ENCODE measurements around the gene LMO3. TPM values are rescaled to one million over a fixed set of nuclear protein-coding genes. Genes with fewer than 3 reads are reported as not detected.
"Not testable (repeated sequence)": the region's sequence is repeated elsewhere in the genome, so short reads cannot be mapped to it uniquely, and the experiment has no call there.

LMO3 gene
- polyA plus RNA-seq, 1 donor = 0.95 TPM

DNA sequence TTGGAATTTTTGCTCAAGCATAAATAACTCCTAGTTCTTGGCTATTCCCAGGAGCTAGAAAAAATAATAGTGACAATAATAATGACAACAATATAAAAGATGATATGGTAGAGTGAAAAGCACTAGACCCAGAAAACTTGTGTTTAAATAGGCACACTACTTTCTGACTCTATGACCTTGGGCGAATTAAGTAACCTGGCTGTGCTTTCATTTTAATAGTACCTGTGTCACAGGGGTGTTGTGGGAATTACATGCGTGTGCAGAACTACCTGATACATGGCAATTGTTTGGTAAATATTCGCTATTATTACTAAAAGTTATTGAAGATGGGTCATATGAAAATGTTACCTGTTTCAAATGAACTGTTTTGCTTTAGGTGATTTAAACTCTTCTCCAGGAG, 60.1 kb downstream of the LMO3 start:
- no peak for DNase-seq (ENCODE audit: low read depth)

DNA sequence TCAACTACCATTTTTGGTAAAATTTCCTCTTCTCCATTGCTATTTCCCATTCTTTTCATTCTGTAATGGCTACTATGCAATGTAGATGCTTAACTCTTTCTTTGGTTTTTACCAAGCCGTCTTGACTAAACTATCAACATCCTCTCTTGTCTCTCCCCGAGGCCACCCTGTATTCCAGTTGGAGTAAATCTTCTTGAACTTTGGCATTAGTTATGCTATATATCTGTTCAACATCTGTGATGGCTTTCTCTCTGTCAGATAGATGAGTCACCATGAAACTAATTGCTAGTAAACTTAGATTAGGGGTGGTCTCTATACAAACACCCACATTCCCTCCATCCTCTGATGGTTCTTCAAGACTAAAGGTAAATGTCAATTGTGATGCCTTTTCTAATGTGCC, 63.4 kb downstream of the LMO3 start:
- no peak for DNase-seq (ENCODE audit: low read depth)

DNA sequence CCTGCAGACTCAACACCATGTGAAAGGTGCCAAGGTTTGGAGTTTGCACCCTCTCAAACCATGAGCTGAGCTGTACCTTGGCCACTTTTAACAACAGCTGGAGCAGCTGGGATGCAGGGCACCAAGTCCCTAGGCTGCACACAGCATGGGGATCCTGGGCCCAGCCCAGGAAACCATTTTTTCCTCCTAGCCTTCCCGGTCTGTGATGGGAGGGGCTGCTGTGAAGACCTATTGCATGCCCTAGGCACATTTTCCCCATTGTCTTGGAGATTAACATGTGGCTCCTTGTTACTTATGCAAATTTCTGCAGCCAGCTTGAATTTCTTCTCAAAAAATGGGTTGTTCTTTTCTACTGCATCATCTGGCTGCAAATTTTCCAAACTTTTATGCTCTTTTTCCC, 68.3 kb downstream of the LMO3 start:
- DNase-seq (ENCODE audit: low read depth) = not testable (repeated sequence)

DNA sequence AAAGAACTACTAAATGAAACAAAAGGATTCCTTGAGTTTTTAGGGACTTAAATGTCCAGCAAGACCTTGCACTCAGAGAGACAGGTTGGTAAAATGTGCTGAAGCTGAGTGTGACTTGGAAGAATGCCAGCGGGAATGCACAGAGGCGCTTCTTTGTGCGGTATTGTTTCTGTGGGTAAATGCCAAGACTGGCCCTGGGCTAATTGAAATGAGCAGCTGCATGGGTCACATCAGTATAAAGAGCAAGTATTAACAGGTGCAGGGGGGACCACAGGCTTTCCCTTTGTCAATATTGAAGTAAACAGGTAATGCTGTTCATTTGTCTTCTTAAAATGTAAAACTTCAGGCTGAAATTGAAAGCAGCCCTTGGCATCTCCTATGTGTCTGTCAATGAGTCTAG, 74.3 kb downstream of the LMO3 start:
- peak; percentile 5 for DNase-seq (ENCODE audit: low read depth)

DNA sequence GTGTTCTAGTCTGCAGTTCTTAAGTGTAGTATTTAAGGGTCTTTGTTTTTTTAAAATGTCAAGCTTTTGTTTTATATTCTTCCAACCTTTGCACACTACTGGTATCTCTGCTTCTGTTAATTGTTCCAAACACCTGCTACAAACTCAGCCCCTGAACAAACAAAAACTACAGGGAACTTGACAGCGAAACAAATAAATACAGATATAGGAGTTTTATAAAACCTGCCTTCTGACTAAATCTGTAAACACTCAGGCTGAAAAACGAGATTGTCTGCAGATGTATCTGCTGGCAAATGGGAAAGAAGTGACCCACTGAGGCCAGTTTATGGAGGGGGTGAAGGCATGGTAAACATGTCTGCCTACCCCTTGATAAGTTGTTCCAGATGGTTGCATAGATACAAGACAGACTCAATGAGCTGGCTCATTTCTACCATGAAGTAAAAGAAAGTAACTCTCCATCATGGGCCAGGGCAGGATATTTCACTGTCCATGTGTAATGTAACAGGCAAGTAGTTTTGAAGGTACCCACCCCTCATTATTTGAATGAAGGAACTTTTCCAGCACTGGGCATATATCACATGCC, 75.6 kb downstream of the LMO3 start:
- no peak for DNase-seq (ENCODE audit: low read depth)

DNA sequence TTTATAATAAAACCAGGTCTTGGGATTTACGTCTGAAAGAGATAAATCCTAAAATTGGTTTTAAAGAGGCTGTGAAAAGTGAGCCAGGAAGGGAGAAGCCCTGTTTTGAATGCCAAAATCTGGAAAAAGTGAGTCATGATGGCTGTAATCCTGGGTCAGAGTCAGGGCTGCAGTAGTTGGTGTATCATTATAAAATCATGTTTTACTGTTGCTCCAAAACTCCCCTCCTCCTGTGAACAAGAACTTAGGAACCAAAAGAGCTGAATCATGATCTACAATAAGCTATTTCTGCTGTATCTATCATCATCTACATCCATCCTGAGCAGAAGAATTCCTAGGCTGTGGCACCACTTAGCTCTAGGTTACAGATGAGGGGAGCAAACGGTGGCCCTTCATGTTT, 79.3 kb downstream of the LMO3 start:
- DNase-seq (ENCODE audit: low read depth) = peak; percentile 5

DNA sequence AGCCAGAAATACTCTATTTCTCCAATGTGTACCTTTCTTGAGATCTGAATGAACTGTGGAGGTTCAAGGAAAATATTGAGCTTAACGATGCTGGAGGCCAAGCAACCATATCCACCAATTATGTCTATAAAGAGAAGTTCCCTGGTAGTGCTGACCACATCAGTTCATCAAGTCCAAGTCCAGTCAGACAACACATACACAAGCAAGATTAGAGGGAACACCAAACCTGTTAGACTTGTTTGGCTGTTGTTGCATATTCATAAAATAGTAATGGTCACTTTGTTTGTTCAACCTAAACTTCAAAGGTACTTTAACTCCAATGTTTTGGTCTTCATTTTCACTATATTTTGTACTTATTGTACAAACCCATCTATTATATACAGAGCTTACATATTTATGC, 81.6 kb downstream of the LMO3 start:
- no peak for DNase-seq (ENCODE audit: low read depth)

DNA sequence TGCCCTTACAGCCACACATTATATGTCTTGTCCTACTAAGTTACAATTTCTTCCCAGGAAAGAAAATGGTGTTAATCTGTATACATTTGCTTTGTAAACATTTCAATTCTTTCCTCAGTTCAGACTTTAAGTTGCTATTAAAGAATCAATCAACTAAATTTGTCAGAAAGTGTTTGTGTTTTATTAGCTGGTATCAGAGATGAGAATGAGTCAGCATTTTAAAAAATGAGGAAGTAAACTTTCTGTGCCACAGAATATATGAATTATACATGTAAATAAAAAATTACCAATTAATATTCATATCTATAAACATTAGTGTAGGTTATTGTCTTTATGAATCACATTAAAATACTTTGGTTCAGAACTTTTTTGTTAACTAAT, 82.0 kb downstream of the LMO3 start:
- DNase-seq (ENCODE audit: low read depth) = no peak

DNA sequence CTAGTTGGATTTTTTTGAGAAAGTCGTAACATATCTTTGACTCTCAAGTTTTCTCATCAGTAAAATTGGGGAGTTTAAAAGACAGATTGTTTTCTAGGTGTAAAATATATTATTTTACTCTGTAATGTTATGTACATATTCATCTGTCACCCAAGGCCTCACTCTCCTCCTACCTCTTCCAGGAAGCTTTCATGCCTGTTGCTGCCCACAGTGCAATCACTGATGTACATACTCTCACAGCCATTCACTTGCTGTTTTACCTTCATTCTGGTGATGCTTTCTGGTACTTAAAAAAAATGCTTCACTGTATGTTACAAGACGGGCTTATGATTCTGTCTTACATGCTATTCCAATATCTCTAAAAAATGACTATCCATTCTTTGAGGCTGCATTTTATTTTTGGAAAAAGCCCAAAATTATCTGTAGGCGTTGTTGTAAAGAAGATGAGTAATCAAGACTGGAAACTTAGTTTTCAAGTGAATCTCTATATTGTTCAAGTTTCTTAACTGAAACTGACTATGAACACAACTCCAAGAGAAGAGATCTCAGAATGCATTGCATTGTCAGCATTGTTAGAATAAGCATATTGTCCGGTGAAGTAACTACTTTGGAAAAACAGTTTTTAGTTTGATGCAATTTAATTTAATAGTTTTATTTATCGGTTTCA, 82.5 kb downstream of the LMO3 start:
- no peak for DNase-seq (ENCODE audit: low read depth)

DNA sequence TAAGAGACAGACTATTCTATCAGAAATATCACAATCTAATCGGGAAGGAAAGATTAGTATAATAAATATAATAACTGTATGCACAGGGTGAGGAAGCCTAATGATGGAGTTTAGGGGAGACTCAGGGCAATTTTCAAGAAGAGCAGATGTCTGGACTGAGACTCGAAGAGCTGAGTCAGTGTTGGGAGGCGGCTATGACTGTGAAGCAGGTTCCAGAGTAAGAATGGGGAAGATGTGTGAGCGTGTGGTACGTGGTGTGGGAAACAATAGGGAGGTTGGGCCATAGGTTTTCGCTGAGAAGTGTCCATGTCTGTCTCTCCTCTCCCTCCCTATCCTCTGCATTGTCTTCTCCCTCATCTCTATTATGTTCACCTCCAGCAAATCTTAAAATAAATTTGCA, 85.6 kb downstream of the LMO3 start:
- no peak for DNase-seq (ENCODE audit: low read depth)

DNA sequence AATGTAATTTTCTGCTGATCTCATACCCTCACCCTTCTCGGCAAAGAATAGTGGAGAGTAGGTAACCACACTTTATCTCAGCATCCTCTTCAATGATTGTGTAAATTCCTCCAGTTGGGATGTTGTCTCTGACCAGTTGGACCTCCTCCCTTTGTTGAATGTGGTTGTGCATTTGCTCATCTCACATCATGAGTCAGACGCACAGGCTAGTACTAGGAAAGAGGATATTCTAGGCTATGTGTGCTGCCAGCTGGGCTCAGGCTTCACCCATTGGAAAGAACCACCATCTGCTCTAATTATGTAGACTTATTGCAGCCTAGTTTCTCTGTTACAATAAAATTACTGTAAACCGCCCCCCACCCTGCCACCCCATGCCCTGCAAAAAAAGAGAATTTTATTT, 90.3 kb downstream of the LMO3 start:
- DNase-seq (ENCODE audit: low read depth) = no peak

DNA sequence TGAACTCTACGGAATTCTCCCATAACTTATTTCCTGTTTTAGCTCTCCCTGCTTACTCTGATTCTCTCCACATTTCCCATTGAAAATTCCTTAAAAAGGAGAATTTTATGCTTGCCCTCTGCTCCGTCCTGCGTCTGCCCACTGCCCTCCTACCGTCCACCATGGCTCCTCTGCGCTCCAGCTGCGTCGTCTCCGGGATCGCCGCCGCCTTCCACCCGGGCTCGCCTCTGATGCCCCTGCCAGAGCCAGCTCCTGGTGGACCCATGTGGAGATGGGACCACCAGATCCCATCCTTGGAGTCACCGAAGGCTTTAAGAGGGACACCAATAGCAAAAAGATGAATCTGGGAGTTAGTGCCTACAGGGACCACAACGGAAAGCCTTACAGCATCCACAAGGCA, 92.7 kb downstream of the LMO3 start:
- no peak for DNase-seq (ENCODE audit: low read depth)

DNA sequence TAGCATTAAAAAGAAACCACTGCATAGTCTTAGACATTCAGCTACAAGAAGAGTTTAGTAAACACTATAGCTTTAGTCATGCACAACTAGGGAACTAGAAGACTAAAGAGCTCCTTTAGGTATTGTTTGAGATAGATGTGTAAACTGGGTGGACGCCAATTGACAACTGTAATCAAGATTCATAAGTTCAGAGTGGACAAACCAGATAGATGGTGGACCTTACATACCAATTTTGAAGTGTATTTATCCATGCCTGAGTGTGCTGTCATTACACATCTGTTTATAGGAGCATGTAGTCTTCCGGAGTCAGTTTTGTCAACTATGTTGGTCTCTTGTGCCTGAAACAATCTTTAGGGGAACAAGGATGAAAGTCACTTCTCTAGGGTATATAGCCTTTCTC, 96.6 kb downstream of the LMO3 start:
- no peak for DNase-seq (ENCODE audit: low read depth)

DNA sequence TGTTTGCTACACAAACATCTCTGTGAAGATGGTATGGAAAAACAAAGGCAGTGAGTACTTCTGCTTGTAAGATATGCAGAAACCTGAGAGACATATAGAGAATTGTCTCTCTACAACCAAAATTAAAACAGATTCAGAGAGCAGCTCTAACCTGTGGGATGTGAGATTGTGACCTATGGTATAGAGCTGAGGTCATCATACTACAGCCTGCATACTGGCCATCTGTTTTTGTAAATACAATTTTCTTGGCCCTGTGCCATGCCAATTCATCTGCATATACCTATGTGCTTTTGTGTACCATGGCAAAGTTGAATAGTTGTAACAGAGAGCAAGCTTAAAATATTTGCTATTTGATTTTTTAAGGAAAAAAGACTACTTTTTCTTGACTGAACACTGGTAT, 99.6 kb downstream of the LMO3 start:
- no peak for DNase-seq (ENCODE audit: low read depth)

DNA sequence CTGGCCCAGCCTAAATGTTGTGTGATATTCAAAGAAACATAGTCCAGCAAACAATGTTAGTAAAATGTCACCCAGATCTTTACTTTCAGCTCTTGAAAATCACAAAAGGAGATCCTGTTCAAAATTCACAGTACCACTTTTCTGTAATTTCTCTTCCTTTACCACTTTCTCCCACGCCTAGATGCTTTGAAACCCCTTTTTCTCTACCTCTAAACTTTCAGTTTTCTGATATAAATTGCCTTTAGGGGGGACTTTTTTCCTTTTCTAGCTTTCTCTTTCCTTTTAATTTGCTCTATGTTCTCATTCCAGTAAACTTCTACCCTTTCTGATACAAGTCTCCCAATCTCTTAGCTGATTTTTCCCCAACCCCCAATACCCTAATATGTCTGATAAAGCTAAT, 101.8 kb downstream of the LMO3 start:
- DNase-seq (ENCODE audit: low read depth) = no peak

DNA sequence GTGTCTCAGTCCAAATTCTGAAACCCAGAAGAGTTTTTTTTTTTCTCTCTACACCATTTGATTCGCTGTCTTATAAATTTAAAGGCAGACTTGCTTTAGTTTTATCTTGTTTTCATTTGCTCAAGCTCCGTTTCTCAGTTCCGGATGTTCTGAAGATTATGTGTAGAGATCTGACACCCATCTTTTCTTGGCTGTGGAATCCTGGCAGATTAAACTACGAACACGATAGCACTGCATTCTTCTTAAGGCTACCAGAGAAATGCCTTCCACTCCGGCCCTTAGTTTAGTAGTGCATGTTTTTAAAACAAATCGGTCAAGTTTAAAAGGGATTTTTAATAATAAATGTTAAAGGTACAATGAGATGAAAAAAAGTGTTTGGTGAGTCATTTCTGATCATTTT, 106.4 kb downstream of the LMO3 start:
- no peak for DNase-seq (ENCODE audit: low read depth)

All from forelimb muscle (tissue), 1 donor.